H1 (cell line): ENCODE results near the gene PACS1. TPM values are rescaled to one million over a fixed set of nuclear protein-coding genes. Genes with fewer than 3 reads are reported as not detected.

Source experiments
- CHD2 ChIP-seq: IDR thresholded peaks from 2 replicates; pipeline ENCODE4 v1.6.1; 2012; ENCODE audit warnings: low read length, improper control_type of control experiment
- KDM1A ChIP-seq: fragments of 200-600, 300-600 bp; sonication (generic); IDR thresholded peaks from 2 replicates; pipeline ENCODE4 v1.7.1; 2016; ENCODE audit warnings: mild to moderate bottlenecking, low read length, borderline replicate concordance
- SP4 ChIP-seq: IDR thresholded peaks from 2 replicates; pipeline ENCODE4 v1.6.1; 2012; ENCODE audit warnings: low read length, inconsistent platforms
- polyA plus RNA-seq, 7 experiments: library from polyadenylated mRNA; depleted of rRNA in 3 of 7; stranded (reverse) in 5 of 7; unstranded in 2 of 7; fragments of >200 nt in 5 of 7; fragments of 200-250 nt in 2 of 7; gene quantifications; 1 replicate in 5 of 7; 2 replicates in 1 of 7; 4 replicates in 1 of 7; pipeline versions ENCODE4 v1.2.1 to v1.2.3, GENCODE V29; 2011 to 2013; ENCODE audit warnings: missing spikeins in 2 of 7, mixed read lengths in 2 of 7
- total RNA-seq: library from RNA; stranded (reverse); fragmentation: NEBNext Ultra II Directional; extraction: Animal tissue kit (Norgen Biotek cat#: 25700); gene quantifications from 2 replicates; pipeline ENCODE4 v1.2.1, GENCODE V29; 2021
- TF ChIP-seq, protein P1 (sequence below): fragments of 300-600 bp; sonication (generic); IDR thresholded peaks from 2 replicates; pipeline ENCODE4 v1.7.1; 2012; ENCODE audit warnings: low read length, moderate library complexity, mild to moderate bottlenecking, inconsistent platforms; ENCODE audit not compliant: insufficient replicate concordance
- TF ChIP-seq, protein P2 (sequence below): IDR thresholded peaks from 2 replicates; pipeline ENCODE4 v1.6.1; 2012; ENCODE audit warnings: inconsistent platforms

The PACS1 gene
- total and polyA plus RNA-seq, 2 of the 8 experiments (the other 6 are each of a cell fraction or from before 2014, with no cell fraction given) = 11.5 to 36.0 TPM

DNA sequence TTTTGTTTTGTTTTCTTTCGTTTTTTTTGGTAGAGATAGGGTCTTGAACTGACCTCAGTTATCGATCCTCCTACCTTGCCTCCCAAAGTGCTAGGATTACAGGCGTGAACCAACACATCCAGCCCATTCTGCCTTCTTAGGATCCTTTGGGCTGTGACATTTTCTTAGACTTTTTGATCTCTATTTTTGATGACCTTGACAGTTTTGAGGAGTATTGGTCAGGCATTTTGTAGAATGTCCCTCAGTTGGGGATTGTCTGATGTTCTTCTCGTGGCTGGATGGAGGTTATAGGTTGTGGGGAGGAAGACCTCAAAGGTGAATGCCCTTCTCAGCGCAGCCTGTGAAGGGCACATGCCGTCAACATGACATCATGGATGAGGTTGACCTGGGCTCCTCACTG, 178.8 kb downstream of the PACS1 start (continued):
- TF ChIP-seq, protein P1, sequence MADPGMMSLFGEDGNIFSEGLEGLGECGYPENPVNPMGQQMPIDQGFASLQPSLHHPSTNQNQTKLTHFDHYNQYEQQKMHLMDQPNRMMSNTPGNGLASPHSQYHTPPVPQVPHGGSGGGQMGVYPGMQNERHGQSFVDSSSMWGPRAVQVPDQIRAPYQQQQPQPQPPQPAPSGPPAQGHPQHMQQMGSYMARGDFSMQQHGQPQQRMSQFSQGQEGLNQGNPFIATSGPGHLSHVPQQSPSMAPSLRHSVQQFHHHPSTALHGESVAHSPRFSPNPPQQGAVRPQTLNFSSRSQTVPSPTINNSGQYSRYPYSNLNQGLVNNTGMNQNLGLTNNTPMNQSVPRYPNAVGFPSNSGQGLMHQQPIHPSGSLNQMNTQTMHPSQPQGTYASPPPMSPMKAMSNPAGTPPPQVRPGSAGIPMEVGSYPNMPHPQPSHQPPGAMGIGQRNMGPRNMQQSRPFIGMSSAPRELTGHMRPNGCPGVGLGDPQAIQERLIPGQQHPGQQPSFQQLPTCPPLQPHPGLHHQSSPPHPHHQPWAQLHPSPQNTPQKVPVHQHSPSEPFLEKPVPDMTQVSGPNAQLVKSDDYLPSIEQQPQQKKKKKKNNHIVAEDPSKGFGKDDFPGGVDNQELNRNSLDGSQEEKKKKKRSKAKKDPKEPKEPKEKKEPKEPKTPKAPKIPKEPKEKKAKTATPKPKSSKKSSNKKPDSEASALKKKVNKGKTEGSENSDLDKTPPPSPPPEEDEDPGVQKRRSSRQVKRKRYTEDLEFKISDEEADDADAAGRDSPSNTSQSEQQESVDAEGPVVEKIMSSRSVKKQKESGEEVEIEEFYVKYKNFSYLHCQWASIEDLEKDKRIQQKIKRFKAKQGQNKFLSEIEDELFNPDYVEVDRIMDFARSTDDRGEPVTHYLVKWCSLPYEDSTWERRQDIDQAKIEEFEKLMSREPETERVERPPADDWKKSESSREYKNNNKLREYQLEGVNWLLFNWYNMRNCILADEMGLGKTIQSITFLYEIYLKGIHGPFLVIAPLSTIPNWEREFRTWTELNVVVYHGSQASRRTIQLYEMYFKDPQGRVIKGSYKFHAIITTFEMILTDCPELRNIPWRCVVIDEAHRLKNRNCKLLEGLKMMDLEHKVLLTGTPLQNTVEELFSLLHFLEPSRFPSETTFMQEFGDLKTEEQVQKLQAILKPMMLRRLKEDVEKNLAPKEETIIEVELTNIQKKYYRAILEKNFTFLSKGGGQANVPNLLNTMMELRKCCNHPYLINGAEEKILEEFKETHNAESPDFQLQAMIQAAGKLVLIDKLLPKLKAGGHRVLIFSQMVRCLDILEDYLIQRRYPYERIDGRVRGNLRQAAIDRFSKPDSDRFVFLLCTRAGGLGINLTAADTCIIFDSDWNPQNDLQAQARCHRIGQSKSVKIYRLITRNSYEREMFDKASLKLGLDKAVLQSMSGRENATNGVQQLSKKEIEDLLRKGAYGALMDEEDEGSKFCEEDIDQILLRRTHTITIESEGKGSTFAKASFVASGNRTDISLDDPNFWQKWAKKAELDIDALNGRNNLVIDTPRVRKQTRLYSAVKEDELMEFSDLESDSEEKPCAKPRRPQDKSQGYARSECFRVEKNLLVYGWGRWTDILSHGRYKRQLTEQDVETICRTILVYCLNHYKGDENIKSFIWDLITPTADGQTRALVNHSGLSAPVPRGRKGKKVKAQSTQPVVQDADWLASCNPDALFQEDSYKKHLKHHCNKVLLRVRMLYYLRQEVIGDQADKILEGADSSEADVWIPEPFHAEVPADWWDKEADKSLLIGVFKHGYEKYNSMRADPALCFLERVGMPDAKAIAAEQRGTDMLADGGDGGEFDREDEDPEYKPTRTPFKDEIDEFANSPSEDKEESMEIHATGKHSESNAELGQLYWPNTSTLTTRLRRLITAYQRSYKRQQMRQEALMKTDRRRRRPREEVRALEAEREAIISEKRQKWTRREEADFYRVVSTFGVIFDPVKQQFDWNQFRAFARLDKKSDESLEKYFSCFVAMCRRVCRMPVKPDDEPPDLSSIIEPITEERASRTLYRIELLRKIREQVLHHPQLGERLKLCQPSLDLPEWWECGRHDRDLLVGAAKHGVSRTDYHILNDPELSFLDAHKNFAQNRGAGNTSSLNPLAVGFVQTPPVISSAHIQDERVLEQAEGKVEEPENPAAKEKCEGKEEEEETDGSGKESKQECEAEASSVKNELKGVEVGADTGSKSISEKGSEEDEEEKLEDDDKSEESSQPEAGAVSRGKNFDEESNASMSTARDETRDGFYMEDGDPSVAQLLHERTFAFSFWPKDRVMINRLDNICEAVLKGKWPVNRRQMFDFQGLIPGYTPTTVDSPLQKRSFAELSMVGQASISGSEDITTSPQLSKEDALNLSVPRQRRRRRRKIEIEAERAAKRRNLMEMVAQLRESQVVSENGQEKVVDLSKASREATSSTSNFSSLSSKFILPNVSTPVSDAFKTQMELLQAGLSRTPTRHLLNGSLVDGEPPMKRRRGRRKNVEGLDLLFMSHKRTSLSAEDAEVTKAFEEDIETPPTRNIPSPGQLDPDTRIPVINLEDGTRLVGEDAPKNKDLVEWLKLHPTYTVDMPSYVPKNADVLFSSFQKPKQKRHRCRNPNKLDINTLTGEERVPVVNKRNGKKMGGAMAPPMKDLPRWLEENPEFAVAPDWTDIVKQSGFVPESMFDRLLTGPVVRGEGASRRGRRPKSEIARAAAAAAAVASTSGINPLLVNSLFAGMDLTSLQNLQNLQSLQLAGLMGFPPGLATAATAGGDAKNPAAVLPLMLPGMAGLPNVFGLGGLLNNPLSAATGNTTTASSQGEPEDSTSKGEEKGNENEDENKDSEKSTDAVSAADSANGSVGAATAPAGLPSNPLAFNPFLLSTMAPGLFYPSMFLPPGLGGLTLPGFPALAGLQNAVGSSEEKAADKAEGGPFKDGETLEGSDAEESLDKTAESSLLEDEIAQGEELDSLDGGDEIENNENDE = no peak
- TF ChIP-seq, protein P2, sequence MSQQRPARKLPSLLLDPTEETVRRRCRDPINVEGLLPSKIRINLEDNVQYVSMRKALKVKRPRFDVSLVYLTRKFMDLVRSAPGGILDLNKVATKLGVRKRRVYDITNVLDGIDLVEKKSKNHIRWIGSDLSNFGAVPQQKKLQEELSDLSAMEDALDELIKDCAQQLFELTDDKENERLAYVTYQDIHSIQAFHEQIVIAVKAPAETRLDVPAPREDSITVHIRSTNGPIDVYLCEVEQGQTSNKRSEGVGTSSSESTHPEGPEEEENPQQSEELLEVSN = no peak
- no peak for TF ChIP-seq KDM1A
- no peak for TF ChIP-seq SP4
- no peak for TF ChIP-seq CHD2
- TF ChIP-seq, all 59 proteins: peak for 0
